ENCODE measurements around the gene SELENOP. TPM values are rescaled to one million over a fixed set of nuclear protein-coding genes. Genes with fewer than 3 reads are reported as not detected.

SELENOP gene
- total RNA-seq, 4 donors from 2014 or later, result 79.2 to 489 (median 247) TPM

- H3K36me3 ChIP-seq, result no peaks in the 10 kb centered on the region
- no peaks in the 10 kb centered on the region for H3K9me3 ChIP-seq
- ATAC-seq, result no peak
- H3K27ac ChIP-seq, result no peak overlapping the region
- WGBS, 2 donors (ENCODE audit: low coverage in 1 of 2), result 64 to 70% methylated on average over 3 of the region's 3 CpGs
- TF ChIP-seq CTCF (IDR thresholded peaks at IDR 0.05) (no peak), EP300 (IDR thresholded peaks at IDR 0.05) (no peak), POLR2A (IDR thresholded peaks at IDR 0.05) (no peak), POLR2AphosphoS5 (IDR thresholded peaks at IDR 0.05) (no peak)
- no peaks in the 10 kb centered on the region for H3K27me3 ChIP-seq
- H3K4me1 ChIP-seq, result peaks cover 0 to 14% (median 0%) of the 10 kb centered on the region in 3 donors
- no peak overlapping the region for H3K4me3 ChIP-seq
These were observed 27.5 kb upstream of the SELENOP start for GRCh38 chr5:42839196-42839595.

- 62 to 63% methylated on average over 3 of the region's 3 CpGs for WGBS, 2 donors (ENCODE audit: low coverage in 1 of 2)
- ATAC-seq, result peak; percentile 50
- Histone ChIP-seq H3K4me1 (peaks cover 0 to 14% (median 0%) of the 10 kb centered on the region in 3 donors), H3K9me3 (no peaks in the 10 kb centered on the region), H3K27me3 (no peaks in the 10 kb centered on the region), H3K36me3 (no peaks in the 10 kb centered on the region), H3K27ac (no peak overlapping the region), H3K4me3 (no peak overlapping the region)
- no peak for TF ChIP-seq POLR2A (IDR thresholded peaks at IDR 0.05)
- TF ChIP-seq EP300 (IDR thresholded peaks at IDR 0.05), result no peak
- no peak for TF ChIP-seq POLR2AphosphoS5 (IDR thresholded peaks at IDR 0.05)
- TF ChIP-seq CTCF (IDR thresholded peaks at IDR 0.05), result no peak
These were observed 25.9 kb upstream of the SELENOP start for GRCh38 chr5:42837601-42838000.

GRCh38 chr5:42836070-42836769 lies 24.5 kb upstream of the SELENOP start:
- peaks cover 0 to 14% (median 0%) of the 10 kb centered on the region in 3 donors for H3K4me1 ChIP-seq
- no peak overlapping the region for H3K4me3 ChIP-seq
- H3K27me3 ChIP-seq, result no peaks in the 10 kb centered on the region
- TF ChIP-seq POLR2A (IDR thresholded peaks at IDR 0.05) (no peak), POLR2AphosphoS5 (IDR thresholded peaks at IDR 0.05) (no peak), CTCF (IDR thresholded peaks at IDR 0.05) (no peak), EP300 (IDR thresholded peaks at IDR 0.05) (no peak)
- WGBS, 2 donors (ENCODE audit: low coverage in 1 of 2), result no CpG with 5 or more reads among the region's 25 CpGs
- H3K9me3 ChIP-seq, result no peaks in the 10 kb centered on the region
- H3K36me3 ChIP-seq, result no peaks in the 10 kb centered on the region
- no peak overlapping the region for H3K27ac ChIP-seq
- no peak for ATAC-seq

GRCh38 chr5:42832060-42832459 lies 20.4 kb upstream of the SELENOP start:
- H3K4me3 ChIP-seq, result no peak overlapping the region
- WGBS, 2 donors (ENCODE audit: low coverage in 1 of 2), result 84 to 100% methylated on average over 3 to 5 of the region's 5 CpGs

More at GRCh38 chr5:42832060-42832459, 20.4 kb upstream of the SELENOP start:
- H3K4me1 ChIP-seq, result peaks cover 0 to 9% (median 3%) of the 10 kb centered on the region in 3 donors
- no peaks in the 10 kb centered on the region for H3K36me3 ChIP-seq
- H3K27me3 ChIP-seq, result no peaks in the 10 kb centered on the region
- no peak for ATAC-seq
- no peaks in the 10 kb centered on the region for H3K9me3 ChIP-seq
- no peak overlapping the region for H3K27ac ChIP-seq
- TF ChIP-seq POLR2AphosphoS5 (IDR thresholded peaks at IDR 0.05), result no peak
- no peak for TF ChIP-seq POLR2A (IDR thresholded peaks at IDR 0.05)
- no peak for TF ChIP-seq EP300 (IDR thresholded peaks at IDR 0.05)
- no peak for TF ChIP-seq CTCF (IDR thresholded peaks at IDR 0.05)
